Measurements from ENCODE around the gene TPCN2.
"Not testable (repeated sequence)": the region's sequence is repeated elsewhere in the genome, so short reads cannot be mapped to it uniquely, and the experiment has no call there.

Gene TPCN2

DNA sequence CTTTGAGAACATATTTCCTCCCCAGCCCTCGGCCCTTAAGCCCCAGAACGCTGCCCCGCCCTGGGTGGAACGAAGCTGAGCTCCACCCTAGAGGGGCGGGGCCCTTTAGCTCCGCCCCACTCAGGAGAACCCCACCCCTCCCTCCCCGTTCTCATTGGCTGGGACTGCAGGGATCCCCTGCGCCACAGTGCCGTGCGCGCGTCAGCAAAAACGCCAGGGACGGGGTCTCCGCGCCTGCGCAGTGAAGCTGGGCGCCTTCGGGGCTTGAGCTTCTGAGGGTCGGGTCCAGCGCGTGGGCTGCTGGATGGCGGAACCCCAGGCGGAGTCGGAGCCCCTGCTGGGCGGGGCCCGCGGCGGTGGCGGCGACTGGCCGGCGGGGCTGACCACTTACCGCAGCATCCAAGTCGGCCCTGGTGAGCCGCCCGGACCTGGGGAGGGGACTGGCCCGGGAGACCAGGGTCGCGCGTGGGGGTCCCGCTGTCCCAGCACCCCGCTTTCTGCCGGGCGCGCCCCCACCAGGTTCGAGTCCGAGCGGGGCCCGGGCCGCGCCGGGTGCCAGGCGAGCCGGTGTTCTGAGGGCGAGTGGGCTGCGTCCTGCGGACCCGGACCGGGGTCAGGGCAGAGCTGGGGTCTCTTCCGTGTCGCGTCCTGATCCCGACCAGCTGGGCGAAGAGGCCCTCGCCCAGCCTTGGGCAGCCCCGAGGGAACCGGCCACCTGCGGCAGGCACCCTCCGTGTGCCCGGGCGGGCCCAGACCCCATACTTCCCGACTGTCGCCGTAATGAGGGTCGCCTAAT is at the start of gene TPCN2:
TPCN2 (plus strand) TSS at position 239 of the 796 bp plus-strand sequence; CDS start at position 305, 66 bp downstream.
- DNase-seq, result peak; percentile 93 to 96

DNA sequence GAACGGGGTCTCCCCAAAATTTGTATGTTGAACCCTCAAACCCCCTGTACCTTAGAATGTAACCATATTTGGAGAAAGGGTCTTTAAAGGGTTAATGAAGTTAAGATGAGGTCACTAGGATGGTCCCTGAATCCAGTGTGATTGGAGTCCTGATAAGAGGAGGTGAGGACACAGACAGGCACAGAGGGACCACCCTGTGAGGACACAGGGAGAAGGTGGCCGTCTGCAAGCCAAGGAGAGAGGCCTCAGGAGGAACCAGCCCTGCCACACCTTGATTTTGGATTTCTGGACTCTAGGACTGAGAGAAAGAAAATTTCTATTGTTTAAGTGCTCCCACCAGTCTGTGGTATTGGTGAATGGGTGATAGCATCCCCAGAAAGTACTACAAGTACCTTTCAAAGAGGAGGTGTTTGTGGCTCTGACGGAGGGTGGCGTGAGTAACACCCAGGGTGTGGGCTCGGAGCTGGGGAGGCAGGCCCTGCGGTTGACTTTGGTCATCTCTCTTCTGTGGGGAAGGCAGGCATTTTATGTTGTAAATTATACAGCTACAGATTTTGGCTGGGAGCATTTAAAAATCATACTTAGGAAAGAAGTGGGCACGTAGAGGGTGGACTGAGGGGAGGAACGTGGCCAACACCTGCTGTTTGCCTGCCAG is 49.5 kb upstream of the TPCN2 start:
- DNase-seq, result no peak

DNA sequence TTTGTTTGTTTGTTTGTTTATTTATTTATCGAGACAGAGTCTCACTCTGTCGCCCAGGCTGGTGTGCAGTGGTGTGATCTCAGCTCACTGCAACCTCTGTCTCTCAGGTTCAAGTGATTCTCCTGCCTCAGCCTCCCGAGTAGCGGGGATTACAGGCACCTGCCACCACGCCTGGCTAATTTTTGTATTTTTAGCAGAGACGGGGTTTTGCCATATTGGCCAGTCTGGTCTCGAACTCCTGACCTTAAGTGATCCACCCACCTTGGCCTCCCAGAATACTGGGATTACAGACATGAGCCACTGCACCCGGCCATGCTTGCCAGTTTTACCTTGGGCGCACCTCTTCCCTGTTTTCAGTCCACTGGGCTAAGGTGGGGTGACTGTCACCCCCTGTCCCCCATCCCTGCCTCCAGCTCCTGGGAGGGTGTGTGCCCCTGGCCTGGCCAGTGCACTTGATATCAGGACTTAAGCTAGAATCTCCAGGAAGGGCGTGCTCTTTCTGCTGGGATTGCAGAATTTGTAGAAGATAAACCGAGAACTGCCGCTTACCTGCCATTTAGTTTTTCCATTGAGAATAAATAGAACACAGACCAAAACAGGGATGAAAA is 48.9 kb upstream of the TPCN2 start:
- not testable (repeated sequence) for DNase-seq

DNA sequence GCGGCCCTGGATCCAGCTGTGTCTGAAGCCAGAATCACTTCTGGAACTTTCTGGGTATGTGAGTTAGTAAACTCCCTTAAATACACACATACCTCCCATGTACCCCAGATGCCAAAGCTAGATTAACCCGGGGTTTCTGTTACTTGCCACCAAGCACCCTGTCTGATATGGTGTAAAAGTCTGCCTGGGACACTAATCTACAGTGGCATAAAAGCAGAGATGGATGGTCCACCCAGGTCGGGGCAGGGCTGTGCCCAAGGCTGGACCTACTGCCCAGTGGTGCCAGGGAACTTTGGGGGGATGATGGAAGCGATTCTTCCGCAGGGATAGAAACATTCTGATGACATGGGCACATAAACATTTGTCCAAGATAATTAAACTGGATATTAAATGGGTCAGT is 48.3 kb upstream of the TPCN2 start:
- no peak for DNase-seq

DNA sequence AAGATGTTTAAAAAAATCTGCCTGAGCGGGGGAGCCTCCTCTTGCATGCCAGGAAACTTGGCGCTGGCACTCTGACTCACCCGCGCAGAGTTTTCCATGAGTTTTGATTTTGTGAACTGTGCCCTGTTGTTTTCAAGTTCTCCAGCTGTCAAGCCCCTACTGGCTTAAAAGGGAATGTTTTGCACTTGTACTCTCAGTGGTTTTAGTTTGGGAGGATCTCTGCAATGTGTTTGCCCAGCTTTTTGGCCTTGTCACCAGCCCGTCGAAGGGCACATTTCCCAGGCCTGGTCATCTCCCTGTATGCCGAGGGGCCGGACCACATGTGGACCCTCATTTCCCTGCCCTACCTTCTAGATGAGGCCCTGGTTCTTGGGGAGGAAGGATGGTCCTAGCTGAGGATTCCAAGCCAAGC is 47.9 kb upstream of the TPCN2 start:
- no peak for DNase-seq

DNA sequence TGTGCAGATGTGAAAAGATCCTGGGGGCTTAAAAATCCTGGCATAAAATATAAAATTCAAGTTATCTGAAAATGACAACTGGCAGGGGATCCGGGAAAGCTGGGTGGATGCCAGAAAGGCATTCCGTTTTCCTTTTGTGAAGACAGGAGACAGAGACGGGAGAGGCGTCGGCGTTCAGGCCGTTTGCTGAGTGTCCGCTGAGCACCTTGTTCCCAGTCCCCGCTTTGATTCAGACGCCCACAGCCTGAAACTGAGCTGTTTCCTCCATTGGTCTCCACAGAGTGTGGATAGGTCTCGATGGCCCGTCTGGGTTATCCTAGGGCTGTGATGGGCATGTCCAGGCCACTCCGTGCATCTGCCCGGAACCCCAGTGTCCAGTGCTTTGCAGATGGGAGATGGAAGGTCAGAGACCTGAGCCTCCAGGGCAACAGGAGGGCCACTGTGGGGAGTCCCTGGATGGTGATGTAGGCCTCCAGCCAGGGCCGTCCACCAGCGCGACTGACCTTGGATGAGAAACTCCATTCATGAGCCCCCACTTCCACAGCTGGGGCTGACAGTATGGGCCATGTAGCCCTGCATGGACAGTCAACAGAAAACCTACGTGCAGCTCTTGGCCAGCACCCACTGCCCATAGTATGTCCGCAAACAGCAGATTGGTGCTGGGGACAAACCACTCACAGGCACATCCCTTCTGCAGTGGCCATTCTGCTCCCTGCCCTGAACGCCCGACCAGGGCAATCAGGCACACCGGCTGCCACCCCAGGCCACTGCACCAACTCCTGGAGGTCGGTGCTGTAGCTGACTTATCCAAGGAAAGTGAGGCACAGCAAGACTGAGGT is 47.3 kb upstream of the TPCN2 start:
- no peak for DNase-seq

DNA sequence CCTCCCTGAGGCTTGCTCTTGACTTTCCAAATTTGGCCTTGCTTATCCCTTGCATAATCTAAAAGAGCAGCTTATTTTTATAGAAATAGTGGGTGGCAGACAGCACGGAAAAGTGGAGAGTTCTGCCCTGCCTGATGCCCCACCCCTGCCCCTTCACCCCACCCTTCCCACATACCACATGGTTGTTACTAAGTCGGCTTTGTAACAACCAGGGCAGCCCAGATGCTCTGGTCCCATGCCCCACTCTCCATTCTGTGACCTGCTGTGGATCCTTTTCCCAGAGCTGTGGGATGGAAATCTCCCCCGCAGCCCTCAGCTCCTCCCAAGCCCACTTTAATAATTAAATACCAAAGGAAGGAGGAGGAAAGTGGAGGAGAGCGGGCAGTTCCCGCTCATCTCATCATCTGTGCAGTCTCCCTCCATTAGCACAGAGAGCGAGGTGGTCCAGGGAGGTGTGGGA is 46.6 kb upstream of the TPCN2 start:
- peak in 1 of 2 donors; percentile 66 for DNase-seq

DNA sequence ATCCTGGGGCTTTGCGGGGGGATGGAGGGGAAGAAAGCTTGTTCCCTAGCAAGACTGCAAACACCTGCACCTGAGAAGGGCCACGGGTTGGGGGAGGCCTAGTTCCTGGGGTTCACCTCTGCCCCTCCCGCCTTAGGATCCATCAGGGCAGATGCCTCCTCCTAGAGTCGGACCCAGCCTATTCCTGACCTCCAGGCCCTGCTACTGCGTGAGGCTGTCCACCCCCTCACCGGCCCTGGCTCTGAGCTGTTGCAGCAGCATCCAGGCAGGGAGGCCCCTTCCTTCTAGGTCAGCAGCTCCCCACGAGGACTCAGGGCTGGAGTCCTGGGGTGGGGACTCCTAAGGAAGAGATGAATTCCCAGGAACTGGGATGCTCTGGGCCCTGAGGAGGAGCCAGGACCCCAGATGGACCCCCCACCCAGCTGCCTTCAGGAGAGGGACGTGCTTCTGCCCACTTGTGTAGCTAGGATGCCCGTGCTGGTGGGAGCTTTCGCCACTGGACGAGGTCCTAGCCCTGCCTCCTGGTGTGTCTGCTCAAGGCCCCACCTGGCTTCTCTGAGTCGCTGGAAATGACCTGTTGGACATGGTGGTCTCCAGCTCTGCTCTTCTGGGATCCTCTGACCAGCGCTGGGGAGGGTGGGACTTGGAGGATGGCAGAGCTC is 46.0 kb upstream of the TPCN2 start:
- DNase-seq, result no peak

DNA sequence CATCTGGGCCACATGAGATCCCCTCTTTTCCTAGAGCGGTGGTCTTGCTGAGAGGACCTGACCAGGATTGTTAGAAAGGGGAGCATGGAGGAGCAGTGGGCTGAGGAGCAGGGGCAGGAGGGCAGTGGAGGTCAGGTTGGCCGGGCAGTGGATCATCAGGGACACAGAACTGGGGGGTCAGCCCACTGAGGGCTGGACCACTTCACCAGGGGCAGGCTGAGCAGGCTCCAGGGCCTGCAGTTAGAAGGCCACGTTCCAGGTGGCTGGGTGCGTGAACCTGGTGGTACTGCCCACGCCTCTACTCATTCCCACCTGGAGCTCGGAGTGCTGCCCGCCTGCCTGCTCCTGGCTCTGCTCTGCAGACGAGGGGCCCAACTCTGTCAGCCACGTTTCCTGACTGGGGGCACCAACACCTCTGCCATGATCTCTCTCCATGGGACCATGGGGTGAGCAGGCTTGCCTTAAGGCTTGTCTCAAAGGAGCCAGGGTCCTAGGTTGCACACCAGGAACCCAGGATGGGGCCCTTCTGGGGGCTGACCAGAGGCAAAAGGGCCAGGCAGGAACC is 45.3 kb upstream of the TPCN2 start:
- DNase-seq, result no peak

DNA sequence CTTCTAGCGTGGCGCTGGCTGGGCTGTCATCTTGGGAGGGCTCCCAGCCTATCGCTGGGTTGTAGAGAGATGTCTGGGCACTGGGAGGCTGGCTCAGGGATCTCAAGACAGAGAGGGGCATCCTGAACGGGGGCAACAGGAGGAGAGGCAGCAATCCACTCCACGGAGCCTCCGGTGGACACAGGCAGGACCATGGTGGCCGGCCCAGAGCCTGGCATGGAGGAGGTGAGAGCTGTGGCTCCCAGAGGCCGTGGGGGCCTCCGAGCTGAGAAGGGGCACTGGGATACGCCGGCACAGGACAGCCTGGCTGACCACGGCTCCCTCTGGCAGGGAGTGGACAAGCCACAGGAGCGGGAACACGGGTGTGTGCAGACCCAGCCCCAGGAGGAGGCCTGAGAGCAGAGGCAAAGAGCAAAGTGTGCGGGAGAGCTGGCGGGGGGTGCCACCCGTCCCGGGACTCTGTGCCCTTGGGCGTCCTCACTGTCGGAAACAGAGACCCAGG is 44.8 kb upstream of the TPCN2 start:
- DNase-seq, result no peak

DNA sequence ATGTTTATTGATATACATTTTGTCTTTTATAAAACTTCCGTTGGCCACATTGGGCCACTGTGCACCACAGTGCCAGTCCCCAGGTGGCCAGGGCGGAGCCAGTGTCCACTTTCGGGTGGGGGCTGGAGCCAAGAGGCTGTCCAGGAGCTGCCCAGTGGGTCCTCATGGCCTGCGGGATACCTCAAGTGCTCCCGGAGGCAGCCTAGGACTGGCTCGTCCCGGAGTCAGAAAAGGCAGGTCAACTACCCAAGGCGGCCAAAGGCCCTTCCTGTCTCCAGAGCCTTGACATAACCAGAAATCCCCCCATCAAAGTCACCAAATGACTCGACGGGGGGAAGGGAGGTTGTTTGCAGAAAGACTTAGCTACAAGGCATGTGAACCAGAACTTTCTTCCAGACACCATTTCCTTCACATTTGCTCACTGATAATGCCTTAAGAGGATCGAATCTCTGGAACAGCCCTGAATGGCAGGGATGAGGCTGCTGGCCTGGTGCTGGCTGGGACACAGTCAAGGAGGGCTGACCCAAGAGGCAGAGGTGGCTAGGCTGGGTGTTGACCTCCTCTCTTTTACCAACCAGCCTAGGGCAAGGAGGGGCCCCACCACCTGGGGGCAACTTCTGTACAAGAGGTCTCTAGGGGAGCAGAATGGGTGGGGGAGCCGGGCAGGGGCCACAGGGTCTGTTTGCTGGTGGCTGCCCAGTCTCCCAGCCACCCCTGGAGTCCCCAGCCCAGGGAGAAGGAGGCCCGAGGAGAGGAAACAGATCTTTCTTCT is 44.1 kb upstream of the TPCN2 start:
- no peak for DNase-seq

DNA sequence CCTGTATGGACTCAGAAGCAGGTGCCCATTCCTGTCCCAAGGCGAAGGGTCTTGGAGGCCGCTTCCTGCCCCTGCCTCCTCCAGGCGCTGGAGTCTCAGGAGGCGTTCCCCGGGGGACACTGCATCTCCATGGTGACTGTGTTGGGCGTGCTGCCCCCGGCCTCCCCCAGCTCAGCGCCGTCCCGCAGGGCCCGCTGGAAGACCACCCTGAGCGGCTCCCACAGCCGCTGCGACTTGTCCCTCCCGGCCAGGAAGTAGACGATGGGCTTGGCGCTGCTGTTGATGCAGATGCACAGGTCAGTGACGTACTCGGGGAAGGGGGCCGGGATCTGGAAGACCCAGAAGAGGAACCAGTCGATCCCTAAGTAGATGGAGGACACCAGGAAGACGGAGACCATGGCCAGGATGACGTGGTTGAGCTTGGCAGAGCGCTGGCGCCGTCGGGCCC is 43.5 kb upstream of the TPCN2 start:
- no peak for DNase-seq

DNA sequence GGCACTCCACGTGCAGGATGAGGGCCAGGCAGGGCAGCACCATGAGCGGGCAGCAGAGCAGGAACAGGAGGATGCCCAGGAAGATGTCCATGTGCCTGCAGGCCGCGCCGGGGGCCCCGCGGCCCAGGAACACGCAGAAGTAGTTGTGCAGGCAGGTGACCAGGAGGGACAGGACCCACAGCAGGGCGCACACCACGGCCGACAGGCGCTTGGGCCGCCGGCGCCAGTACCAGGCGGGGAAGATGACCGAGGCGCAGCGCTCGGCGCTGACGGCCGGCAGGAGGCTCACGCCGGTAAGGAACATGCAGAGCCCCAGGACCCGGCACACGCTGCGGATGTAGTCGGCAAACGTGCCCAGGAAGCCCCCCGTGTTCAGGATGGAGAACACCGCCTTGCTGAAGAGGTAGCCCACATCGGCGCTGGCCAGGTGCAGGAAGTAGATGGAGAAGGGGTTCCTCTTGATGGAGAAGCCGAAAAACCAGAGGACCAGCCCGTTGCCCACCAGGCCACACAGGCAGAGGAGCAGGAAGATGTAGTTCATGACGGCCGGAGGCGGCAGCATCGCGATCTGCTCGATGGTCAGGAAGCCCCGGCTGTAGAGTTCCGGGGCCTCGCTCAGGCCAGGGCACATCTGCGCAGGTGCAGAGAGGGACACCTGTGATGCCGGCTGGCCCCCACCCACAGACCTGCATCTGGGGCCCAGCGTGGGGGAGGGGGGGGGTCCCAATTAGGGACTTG is 42.9 kb upstream of the TPCN2 start:
- DNase-seq, result no peak

DNA sequence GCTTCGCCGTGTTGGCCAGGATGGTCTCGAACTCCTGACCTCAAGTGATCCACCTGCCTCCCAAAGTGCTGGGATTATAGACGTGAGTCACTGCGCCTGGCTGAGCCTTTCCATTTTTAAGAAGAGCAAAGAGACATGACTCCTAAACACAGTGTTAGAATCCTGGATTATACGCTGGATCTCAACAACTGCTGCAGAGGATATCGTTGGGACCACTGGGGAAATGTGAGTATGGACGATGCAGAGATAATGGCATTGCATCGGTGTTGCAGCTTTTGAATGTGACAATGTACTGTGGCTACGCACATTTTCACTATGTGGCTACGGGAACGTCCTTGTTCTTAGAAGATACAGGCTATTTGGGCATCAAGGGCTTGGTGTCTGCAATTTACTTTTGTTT is 41.9 kb upstream of the TPCN2 start:
- DNase-seq, result no peak

DNA sequence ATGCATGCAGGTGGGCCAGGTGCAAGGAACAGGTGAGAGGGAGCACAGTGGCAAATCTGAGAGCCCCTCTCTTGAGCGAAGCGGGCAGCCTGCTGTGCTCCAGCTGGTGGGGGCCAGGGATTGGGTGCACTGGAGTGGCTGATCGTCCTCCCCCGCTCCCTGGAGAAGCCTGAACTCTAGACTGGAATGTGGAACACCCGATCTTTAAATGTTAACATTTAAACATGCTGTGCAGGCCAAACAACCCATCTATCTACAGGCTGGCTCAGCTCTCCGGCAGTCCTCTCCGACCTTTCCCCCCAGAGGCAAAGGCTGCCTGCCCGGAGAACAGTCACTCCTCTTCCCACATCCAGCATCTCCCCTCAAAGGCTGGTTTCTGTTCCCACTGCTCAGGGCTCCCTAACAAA is 40.8 kb upstream of the TPCN2 start:
- DNase-seq, result no peak

DNA sequence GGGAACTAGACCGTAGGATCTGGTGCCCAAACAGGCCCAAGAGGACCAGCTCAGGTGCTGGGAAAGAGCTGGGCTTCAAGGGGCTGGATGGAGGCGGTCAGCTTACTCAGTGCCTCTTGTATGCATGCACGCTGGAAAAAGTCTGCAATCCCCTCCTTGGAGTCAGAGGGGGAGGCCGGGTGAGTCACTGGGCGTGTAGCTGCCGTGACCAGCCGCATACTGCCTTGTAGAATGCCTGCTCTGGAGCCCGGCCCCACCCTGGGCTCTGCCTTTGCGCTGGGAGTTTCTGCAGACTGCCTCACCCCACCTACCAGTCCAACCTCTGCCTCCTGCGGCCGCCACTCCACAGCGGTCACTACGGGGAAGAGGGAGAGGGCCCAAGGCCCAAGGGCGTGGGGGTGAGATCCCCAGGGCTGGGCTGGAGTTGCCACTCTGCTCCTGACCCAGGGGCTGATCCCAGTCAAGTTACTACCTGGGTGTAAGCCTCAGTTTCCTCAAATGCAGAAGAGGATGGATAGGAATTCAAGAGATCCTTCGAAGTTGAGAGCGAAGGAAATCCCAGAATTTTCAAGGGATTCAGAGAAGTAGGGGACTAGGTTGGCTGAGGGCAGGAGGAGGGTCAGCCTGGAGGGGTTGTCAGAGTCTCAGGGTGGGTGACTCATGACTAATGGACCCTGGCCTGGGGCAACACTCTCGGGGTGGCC is 39.8 kb upstream of the TPCN2 start:
- peak; percentile 35 to 71 for DNase-seq

DNA sequence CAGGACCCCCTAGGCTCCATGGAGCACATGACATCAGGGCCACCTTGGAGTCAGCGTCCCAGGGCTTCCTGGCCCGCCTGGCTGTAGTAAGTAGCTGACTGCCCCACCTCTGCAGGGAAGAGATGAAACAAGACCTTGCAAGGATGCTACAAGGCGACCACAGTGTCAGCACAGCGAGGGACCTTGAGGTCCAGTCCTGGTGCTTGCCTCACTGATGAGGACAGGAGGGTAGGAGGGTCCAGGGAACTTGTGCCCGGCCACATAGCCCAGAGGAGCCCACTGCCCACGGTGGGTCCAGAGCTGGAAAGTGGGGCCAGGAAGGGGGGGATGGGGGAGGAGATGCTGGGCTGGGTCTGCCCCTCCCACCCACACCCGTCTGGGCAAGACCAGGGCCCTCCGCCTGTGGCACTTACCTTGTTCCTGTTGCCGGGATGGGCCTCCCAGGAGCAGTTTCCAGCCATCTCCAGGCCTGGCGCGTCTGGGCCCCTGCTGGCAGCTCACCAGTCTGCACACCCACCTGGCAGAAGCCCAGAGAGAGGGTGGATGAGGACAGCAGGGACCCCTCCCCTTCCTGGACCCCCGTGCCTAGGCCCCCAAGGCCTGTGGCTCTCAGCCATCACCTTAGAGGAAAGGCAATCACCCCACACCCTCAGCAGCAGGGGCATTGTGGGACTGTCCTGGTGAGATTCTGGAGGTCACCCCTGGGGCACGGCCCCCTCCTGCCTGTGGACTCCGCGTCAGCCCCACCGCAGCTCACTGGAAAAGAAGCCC is 39.1 kb upstream of the TPCN2 start:
- DNase-seq, result no peak

DNA sequence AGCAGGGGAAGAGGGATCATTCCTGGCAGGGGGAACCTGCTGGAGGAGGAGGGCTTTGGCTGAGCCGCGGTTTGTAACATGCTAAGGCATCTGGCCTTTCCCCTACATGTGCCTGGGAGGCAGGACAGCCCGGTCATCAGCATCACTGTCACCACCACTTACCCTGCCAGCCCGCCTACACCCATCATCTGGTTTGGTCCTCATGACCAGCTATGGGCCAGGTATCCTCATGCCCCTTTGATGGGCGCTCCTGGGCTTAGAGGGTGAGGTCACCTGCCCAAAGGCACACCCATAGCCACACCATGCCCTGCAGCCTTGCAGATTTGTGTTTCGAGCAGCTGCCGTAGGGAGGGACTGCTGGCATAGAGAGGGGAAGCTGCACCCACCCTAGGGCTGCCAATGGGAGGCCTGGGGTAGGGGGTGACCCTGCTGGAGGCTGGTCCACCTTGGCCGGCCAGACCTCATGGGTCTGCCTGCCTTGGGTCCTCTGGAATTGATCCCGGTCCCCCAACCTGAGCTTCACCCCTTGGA is 38.3 kb upstream of the TPCN2 start:
- DNase-seq, result peak; percentile 25 to 76

Data from inflammatory macrophage treated with lipopolysaccharide for 1 hour (primary cell).